LNCAP (cell line): ENCODE data around the gene DMKN.

ENCODE experiments used
- CTCF ChIP-seq: fragments of 450-650 bp; IDR thresholded peaks from 2 replicates; pipeline ENCODE4 v1.5.1; 2017; ENCODE audit warnings: mild to moderate bottlenecking

The DMKN gene

GRCh38 chr19:35534803-35535480 lies 21.5 kb upstream of the DMKN start:
- TF ChIP-seq CTCF, result no peak

GRCh38 chr19:35533822-35534392 lies 20.5 kb upstream of the DMKN start:
- no peak for TF ChIP-seq CTCF

- TF ChIP-seq CTCF, result no peak
These were observed 19.9 kb upstream of the DMKN start, which contains the start of gene GAPDHS for GRCh38 chr19:35533201-35533821. GAPDHS (plus strand) TSS chr19:35533456; CDS start chr19:35533528, 72 bp downstream.

GRCh38 chr19:35531291-35531690 lies 17.8 kb upstream of the DMKN start:
- no peak for TF ChIP-seq CTCF

- no peak for TF ChIP-seq CTCF
These were observed 16.1 kb upstream of the DMKN start for GRCh38 chr19:35529241-35530218.

- TF ChIP-seq CTCF, result no peak
These were observed 15.0 kb upstream of the DMKN start, which contains the start of gene SBSN for GRCh38 chr19:35528218-35529038. SBSN (minus strand) TSS chr19:35528311; CDS start chr19:35528281, 30 bp downstream.
